Muscle of arm (tissue), 12 donors: ENCODE results near the gene HIVEP3. TPM values are rescaled to one million over a fixed set of nuclear protein-coding genes. Genes with fewer than 3 reads are reported as not detected.

ENCODE experiments used
- DNase-seq: peaks from one replicate; pipeline ENCODE4 v3.0.0-alpha.2; 2013
- polyA plus RNA-seq, 12 donors: library from polyadenylated mRNA; unstranded; fragments of 120-200 nt; gene quantifications; one replicate each; pipeline ENCODE4 v1.2.1, GENCODE V29; 2013; ENCODE audit not compliant: insufficient read length in 12 of 12

The HIVEP3 gene
- polyA plus RNA-seq, 12 donors, result 1.9 to 3.7 (median 2.3) TPM; not detected in 1

DNA sequence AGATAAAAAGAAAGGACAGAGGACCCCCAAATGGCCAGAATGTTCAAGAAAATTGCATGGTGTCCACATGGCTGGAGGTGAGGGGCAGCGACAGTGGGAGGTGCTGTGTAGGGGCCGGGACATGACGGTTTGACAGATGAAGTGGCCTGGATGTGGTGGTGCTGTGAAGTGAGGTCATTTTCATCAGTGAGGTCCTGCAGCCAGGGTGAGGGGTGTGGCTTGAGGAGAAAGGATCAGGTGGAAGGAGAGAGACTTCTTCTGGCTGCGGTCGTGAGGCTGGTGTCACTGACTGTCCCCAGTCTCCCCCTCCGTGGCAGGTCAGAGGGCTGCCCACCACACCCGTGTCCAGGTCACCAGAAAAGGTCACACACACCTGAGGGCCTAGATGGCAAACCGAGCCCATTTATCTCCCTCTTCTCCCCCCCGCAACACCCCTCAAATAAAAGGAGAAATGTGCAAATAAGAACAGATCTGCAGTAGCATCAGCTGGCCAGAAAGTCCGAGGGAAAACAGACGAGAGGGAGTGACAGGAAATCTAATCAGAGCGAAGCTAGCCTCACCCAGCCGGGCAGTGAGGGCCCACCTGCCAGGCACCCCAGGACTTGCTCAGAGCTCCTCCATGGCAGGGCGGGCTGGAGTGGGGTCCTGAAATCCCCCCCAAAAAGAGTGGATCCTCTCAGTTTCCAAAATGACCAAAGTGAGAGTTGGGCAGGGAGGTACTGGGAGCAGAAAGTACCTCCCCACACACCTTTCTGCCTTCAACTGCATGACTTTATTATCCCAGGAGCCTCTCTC, 285.7 kb downstream of the HIVEP3 start:
- no peak for DNase-seq

DNA sequence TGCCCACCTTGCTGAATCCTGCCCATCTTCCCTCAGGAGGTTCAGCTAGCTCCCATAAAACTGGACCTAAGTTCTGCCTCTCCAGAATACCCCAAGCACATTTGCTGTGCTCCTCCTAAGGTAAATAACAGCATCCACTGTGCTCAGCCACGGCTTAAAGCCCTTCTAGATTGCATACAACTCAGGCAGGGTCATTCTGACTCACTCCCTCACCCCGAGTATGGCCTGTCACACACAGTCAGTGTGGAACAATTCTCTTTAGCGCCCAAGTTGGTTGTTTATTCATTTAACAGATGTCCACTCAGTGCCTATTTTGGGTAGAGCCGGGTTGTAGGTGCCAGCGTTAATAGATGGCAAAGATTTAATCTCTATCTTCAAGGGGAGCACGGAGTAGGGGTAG, 286.8 kb downstream of the HIVEP3 start:
- no peak for DNase-seq

DNA sequence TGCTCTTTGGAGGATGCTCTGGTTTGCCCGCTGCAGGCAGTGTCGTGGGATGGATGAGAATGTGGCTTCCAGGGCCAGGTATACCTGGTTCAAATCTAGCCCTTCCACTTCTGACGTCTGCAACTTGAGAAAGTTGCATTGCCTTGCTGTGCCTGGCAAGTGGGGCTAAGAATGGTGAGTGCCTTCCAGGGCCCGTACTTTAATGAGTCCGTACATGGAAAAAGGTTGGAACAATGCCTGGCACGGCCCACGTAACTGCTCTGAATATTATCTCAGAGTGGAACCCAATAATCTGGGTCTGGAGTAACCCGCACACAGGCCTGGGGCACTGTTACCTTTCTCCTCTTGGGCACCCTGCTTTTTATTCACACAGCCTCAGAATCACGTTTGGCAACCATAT, 287.6 kb downstream of the HIVEP3 start:
- no peak for DNase-seq

DNA sequence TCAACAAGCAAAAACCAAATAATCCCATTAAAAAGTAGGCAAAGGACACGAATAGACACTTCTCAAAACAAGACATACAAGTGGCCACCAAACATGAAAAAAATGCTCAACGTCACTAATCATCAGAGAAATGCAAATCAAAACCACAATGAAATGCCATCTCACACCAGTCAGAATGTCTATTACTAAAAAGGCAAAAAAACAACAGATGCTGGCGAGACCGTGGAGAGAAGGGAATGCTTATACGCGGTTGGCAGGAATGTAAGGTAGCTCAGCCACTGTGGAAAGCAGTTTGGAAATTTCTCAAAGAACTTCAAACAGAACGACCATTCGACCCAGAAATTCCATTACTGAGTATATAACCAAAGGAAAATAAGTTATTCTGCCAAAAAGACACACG, 289.2 kb downstream of the HIVEP3 start:
- DNase-seq, result no peak

DNA sequence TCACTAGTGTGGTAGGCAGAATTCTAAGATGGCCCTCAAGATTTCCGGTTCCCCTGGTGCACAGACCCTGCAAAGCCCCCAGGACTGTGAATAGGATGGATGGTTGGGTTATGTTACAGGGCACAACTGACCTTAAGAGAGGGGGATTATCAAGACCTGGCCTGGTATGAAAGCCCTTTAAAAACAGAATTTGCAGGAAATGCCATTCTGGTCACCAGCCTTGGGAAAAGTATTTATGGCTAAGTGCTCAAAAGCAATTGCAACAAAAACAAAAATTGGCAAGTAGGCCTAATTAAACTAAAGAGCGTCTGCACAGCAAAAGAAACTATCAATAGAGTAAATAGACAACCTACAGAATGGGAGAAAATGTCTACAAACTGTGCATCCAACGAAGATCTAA, 289.6 kb downstream of the HIVEP3 start:
- no peak for DNase-seq

DNA sequence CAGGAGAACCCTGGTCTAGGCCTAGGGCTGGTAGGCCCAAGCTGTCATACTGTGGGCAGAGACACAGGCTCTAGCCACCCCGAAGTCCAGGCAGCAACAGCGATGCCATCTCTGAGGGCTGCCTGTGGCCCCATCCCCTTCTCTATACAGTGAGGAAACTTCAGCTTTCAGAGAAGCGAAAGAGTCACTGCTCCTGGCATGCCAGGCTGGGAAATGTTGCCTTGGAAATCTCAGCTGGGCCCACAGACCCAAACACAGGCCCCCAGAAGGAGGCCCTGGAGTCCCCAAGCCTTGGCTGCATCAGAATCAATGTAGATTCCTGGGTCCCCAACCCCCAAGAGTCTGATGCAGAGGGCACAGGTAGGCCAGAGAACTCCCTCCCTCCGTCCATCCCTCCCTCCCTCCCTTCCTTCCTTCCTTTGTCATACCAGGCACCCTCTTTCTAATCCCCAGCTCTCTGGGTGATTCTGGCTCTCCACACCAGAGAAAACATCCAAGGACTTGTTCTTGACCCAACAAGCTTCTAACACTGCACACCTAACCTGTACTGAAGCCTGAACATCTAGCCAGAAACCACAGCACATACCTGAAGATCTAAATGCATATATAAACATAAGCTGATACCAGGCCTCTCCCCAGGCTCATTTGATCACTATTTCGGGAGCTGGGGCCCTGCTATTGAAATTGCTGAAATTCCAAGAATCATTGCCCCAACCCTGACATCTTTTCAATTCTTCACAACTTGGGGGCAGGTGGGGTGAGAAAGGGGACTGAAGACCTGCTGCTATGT, 291.0 kb downstream of the HIVEP3 start:
- no peak for DNase-seq

DNA sequence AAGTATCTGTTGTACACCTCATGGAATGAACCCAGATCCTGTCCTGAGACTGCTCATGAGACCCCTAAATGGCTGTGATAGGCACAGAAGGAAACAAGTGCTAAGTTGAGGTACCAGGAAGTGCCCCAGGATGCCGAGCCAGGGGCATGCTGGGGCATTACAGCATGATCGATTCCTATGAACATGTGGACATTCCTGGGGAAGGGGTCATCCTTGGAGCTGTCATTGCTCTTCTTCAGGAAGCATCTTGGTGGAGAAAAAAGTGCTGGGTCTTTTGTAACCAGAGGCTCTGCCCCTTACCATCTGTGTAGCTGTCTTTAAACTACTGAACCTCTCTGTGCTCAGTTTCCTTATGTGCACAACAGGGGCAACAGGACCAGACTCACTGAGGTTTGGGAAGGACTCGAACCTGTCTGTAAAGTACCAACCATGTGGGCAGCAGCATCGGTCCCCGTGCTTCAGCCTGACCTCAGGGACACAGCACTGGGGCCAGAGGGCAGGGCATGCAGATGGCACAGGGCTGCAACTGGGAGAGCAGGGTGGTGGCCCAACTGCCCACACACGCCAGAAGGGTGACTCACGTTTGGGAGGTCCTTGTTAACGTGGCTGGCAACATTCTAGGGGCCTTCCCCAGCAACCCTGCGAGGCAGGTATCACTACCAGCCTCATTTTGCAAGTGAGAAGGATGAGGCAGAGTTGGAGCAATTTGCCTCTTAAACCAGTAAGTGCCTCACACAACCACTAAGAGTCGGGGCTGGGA, 291.9 kb downstream of the HIVEP3 start:
- DNase-seq, result no peak

DNA sequence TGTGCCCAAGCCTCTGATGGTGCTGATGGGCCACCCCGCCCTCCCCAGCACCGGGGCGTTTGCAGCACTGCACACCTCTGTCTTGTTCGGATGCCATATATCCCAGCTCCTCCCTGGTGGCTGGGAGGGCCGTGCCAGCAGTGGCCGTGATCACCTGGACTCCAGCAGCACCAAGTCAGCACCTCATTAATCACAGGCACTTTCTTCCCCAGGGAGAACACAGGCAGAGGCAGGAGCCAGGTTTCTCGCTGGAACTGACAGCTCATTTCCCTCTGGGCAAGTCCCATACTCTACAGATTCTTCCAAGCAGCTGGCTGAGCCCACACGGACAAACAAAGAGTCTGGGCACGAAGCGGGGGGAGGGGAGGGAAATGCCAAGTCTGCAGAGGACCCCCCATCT, 292.6 kb downstream of the HIVEP3 start:
- no peak for DNase-seq

DNA sequence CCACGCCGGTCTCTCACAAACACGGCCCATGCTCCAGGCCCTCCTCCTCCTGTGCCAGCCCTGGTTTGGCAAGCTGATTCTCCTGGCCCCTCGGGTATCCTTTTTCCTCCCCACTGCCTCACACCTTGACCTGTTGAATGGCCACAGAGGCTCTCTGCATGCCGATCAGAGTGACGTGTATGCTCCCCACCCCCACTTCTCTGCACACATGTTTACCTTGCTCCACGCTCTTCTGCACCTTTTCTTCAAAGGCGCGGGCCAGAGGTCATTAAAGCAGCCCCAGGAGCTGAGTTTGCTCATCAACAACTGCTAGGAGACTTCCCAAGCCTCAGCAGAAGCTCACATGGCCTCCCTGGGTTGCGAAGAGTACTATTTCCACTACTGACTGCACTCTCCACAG, 295.0 kb downstream of the HIVEP3 start:
- DNase-seq, result no peak

DNA sequence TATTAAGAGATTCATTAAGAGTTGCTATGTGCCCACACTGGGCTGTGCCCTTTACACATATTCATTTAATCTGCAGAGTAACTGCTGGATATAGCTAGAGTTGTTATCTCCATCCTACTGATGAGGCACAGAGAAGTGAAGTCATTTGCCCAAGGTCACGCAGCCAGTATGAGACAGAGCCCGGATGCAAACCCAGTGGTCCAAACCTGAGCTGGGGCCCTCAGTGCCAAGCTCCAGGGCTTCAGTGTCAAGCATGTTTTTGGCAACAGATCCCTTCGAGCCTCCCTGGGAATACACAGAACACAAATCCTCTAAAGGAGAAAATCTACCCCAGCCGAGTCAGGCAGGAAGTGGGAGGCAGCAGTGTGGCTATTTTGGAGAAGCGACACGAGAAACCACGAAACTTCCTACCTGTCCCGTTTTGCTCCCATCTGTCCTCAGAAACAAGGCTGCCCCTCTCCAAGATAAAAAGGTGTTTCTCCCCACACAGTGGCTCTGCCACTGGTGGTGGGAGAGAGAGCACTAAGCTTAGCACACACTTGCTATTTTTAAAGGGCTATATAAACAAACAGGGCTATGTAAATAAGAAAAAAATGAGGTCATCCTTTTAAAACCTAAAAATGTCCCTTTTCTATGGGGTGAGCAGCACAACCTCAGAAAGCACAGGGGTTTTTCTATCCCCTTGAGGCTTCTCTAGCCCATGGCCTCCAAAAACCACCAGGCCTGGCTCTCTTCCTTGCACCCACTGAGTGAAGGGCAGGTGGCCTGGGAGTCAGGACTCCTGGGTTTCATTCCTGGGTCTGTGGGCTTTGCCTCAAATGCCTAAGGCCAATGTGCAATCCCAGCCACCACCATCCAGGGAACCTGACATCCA, 295.6 kb downstream of the HIVEP3 start:
- no peak for DNase-seq

DNA sequence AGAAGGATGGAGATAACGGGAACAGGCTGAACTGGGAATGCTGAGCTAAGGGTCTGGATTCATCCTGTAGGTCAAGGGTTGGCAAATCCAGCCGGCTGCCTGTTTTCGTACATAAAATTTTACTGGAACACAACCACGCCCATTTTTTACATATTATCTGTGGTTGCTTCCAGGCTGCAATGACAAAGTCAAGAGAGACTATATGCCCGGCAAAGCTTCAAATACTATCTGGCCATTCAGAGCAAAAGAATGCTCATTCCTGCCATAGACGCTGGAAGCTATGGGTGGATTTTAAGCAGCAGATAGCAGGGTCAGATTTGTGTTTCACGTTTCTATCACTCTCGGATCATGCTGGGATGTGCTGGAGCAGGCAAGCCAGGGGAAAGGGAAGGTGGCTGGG, 296.3 kb downstream of the HIVEP3 start:
- DNase-seq, result no peak

DNA sequence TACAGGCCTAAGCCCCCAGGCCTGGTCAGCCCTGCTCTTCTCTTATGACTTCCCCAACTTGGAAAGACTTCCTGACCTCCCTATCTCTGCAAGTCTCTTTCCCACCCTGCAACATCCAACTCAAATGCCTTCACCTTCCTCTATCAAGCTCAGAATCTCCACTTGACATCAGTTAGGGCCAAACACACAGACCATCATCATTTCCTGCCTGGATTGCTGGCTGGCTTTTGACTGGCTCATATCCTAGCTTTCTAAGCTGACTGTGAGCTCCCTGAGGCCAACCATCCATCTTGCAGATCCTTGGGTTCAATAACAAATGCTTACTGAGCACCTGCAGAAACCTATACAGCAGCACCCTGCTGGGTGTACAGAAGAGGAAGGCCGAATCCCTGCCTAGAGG, 296.9 kb downstream of the HIVEP3 start:
- no peak for DNase-seq

DNA sequence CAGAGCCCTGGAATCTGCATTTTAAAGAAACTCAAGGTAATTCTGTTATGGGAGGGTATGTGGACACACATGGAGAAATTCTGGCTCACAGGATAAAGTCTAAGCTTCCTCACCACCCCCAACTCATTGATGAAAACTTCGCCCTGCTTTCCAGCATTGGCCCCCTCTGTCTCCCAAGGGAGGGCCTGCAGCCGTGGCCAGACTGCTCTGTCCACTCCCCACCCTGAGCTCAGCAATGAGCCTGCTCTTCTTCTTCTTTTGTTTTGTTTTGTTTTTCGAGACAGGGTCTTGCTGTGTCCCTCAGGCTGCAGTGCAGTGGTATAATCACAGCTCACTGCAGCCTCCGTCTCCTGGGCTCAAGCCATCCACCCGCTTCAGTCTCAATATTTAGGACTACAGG, 297.5 kb downstream of the HIVEP3 start:
- DNase-seq, result no peak

DNA sequence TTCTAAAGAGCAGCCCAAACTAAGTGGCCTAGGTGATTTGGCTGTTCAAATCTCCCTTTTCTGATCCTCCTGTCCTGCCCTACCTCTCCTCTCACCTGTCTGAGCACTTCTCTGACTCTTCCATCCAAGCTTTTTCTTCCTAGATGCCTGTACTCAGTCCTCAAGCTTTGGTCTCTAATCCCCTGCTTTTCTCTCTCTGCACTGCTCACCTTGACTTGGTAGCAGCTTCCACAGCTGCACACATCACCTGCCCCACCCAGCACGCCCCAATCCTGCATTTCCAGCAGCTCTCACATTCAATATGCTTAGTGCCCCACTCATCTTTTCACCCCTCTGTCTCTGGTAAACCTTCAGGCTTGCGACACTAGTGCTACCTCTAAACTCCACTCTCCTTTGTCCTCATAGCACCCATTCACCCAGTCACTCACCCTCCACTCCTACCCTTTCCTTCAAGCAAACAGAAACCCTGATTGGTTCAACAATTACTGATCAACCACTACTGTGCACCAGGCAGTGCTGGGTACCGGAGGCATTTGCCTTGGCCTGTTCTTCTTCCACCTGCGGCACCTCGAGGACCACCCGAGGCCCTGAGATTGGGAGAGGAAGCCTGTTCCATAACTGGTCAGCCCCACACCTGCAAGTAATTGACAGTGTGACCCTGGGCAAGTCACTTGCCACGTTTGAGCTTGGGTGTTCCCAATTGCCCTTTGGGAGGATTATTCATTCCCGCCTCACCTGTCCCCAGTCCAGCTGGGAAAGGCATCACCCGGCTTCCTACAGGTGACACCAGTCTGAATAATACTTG, 298.2 kb downstream of the HIVEP3 start:
- DNase-seq, result no peak

DNA sequence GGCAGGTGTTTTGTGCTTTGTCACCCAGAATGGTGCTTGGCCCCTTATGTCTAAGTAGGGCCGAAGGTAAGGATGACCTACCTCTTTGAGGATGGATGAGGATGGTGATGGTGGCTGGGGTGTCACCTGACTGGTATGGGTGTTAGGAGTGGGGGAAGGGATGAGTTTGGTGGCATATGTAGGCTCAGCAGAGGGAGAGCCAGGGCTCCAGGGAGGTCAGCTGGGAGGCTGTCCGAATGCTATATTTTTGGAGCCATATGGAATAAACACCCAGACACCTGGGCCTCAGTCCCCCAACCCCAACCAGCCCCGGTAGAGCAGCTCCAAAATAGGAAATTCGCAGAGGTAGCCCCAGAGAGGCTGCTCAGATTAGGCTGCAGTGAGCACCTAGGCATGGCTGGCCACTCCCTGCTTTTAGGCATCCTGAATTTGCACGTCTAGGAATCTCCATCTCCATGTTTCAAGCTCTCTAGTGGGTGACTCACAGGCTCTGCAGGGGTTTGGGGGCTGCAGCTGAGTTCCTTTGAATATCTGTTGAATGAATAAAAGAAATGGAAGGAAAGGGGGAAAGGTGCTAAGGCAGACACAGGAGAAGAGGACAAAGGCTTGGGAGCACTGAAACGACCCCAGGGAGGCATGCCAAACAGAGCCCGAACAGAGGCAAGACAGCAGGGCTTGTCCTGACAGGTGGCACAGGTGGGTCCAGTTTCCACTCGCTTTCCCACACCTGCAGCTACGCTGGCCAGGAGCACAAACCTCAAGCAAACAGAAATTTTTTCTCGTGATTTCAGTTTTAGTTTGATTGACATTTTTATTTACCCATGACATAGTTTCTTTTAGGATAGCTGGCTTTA, 299.0 kb downstream of the HIVEP3 start:
- no peak for DNase-seq

DNA sequence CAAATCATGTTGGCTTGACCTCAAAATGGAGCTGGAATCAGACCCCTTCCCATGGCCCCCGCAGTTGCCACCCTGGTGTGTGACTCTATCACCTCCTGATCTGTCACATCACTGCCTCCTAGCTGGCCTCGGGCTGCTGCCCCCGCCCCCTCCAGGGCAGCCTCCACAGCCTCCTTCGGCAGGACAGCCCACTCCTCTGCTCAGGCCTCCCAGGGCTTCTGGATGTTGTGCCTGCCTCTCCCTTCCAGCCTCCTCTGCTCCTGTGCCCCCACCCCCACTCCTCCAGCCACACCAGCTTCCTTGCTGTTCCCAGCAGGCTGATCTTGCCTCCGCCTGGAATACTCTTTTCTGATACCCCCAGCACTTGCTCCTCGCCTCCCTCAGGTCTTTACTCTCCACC, 299.9 kb downstream of the HIVEP3 start:
- no peak for DNase-seq

DNA sequence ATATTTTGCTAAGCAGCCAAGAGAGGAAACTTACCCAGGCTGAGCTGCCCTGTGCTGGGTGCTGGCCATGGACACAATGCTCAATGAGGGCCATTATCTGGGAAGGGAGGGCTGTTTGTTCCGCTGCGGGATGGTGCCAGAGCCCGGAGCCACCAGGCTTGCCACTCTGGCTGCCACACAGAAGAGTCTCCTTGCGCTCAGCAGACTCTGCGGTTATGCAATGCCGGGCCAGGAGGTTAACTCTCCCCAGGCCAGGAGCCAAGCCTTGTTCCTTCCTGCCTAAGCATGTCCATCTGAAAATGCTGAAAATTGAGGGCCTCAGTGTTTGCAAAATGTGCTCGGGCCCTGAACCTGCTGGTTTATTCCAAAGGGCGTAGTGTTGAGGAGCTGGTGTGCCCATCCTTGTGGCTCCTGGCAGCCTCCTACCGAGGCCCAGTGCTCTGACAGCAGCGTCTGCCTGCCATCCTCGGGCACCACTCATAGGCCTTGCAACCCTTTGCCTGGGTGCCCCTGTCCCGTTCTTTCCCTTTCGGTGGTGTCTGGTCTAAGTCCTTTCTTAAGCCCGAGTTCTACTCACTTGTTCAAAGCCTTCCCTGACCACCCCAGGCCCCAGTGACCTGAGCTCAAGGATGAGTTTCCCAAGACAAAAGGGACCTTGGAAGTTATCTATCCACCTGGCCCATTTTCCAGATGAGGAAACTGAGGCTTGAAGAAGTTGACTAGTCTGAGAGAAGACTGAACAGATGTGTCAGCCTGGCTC, 300.5 kb downstream of the HIVEP3 start:
- no peak for DNase-seq

DNA sequence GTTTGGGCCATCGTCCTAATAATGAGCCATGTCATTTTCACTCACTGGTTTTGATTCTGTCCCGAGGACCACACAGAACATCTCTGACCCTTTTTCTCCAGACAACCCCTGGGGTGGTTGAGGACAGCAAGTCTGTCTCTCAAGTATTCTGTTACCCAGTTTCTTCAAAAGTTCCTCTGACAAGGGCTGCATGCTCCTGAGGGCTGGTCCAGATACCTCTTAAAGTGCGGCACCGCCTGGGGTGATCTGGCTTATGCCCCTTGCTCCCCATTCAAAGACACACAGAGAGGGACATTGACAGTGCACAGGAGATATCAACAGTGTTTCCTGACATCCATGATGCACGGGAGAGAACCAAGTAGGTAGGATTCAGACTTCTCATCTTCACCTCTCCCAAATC, 301.4 kb downstream of the HIVEP3 start:
- DNase-seq, result no peak

DNA sequence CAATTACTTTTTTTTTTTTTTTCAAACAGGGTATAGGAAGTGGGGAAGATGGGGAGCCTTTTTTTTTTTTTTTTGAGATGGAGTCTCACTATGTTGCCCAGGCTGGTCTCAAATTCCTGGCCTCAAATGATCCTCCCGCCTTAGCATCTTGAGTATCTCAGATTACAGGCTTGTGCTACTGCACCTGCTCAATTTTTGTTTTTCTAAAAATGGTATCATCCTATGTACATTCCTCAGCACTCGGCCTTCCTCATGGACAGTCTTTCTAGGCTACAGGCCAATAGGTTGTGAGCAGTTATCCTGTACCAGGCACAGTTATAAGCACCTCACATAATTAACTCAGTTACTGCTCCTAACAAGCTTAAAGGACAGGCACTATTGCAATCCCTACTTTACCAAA, 302.2 kb downstream of the HIVEP3 start:
- DNase-seq, result no peak
